NT2/D1 (cell line): ENCODE measurements around the gene PDLIM5.

ENCODE experiments used
- DNase-seq: peaks from one replicate; pipeline ENCODE4 v3.0.0-alpha.2; 2011; ENCODE audit warnings: low read depth, low spot score
- H3K27me3 ChIP-seq: 2 replicates; pipeline ENCODE4 v1.6.0; 2011; ENCODE audit warnings: mild to moderate bottlenecking; ENCODE audit not compliant: insufficient read length, insufficient read depth
- H3K36me3 ChIP-seq: 2 replicates; pipeline ENCODE4 v1.6.1; 2011; ENCODE audit warnings: mild to moderate bottlenecking, low read length, mixed read lengths; ENCODE audit not compliant: insufficient read depth, insufficient read length
- H3K4me1 ChIP-seq: 2 replicates; pipeline ENCODE4 v1.5.1; 2011; ENCODE audit not compliant: insufficient read depth, insufficient read length
- H3K4me3 ChIP-seq: 2 replicates; pipeline ENCODE4 v1.5.1; 2011; ENCODE audit warnings: low read depth; ENCODE audit not compliant: insufficient read length
- H3K9ac ChIP-seq: 2 replicates; pipeline ENCODE4 v1.6.0; 2011; ENCODE audit warnings: low read depth; ENCODE audit not compliant: insufficient read length
- H3K9me3 ChIP-seq: 2 replicates; pipeline ENCODE4 v1.5.1; 2011; ENCODE audit warnings: mild to moderate bottlenecking, low read length; ENCODE audit not compliant: insufficient read depth
- SUZ12 ChIP-seq: IDR thresholded peaks from 2 replicates; pipeline ENCODE4 v1.6.1; 2011; ENCODE audit not compliant: insufficient read length, insufficient read depth; ENCODE audit errors: extremely low read depth
- YY1 ChIP-seq: IDR thresholded peaks from 2 replicates; pipeline ENCODE4 v1.6.1; 2011; ENCODE audit not compliant: insufficient read length, insufficient read depth
- ZNF274 ChIP-seq: IDR thresholded peaks from 2 replicates; pipeline ENCODE4 v1.6.1; 2011; ENCODE audit warnings: mild to moderate bottlenecking, low read depth, low read length

PDLIM5 gene

GRCh38 chr4:94715726-94716125 is 264.0 kb downstream of the PDLIM5 start:
- no peak for DNase-seq
- Histone ChIP-seq H3K4me1 (no peaks in the 10 kb centered on the region), H3K9me3 (no peaks in the 10 kb centered on the region), H3K9ac (no peak overlapping the region), H3K4me3 (no peak overlapping the region), H3K36me3 (no peaks in the 10 kb centered on the region), H3K27me3 (no peaks in the 10 kb centered on the region)
- TF ChIP-seq SUZ12: no peak
- TF ChIP-seq YY1: no peak
- TF ChIP-seq ZNF274: no peak
